ENCODE results near the gene GAREM1.
"Not testable (repeated sequence)": the region's sequence is repeated elsewhere in the genome, so short reads cannot be mapped to it uniquely, and the experiment has no call there.

GAREM1 gene

DNA sequence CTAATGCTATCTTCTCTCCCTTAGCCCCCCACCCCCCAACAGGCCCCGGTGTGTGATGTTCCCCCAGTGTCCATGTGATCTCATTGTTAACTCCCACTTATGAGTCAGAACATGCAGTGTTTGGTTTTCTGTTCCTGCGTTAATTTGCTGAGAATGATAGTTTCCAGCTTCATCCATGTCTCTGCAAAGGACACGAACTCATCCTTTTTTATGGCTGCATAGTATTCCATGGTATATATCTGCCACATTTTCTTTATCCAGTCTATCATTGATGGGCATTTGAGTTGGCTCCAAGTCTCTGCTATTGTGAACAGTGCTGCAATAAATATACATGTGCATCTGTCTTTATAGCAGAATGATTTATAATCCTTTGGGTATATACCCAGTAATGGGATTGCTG, 179.1 kb downstream of the GAREM1 start:
- not testable (repeated sequence) for DNase-seq (ENCODE audit: low read depth)

DNA sequence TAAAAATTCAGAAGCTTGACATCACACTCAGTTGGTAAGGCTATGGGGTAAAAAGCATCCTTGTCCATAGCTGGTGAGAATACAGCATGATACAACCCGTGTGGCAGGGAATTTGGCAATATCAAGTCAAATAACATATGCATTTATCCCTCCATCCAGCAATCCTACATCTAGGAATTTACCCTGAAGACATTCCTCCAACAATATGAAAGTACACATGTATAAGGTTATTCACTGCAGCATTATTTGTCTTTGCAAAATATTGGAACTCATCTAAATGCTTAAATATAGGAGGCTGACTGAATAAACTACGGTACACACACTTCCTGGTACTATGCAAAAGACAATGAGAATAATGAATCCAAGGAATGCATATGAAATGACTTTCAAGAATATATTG, 179.9 kb downstream of the GAREM1 start:
- no peak for DNase-seq (ENCODE audit: low read depth)

DNA sequence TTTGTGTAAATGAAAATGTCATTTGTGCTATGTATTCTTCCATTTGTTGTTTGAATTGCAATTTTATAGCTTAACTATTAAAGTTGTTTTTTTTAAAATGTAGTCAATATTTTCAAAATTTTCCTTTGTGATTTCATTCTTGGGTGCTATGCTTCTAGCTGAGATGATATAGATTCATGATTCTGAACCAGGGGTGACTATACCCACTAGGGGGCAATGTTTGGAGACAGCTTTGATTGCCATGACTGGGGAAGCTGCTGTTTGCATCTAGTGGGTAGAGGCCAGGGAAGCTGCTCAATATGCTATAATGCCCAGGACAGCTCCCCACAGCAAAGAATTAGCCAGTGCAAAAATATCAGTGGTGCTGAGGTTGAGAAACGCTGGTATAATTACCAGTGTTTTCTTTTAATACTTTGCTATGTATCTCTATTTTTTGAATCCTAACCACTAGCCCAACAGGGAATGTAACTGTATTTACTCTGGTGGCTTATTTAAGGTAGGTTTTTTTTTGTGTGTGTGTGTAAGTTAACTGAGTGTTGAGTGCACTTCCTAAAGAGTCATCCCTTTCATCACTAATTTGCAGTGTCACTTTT, 181.1 kb downstream of the GAREM1 start:
- no peak for DNase-seq (ENCODE audit: low read depth)

DNA sequence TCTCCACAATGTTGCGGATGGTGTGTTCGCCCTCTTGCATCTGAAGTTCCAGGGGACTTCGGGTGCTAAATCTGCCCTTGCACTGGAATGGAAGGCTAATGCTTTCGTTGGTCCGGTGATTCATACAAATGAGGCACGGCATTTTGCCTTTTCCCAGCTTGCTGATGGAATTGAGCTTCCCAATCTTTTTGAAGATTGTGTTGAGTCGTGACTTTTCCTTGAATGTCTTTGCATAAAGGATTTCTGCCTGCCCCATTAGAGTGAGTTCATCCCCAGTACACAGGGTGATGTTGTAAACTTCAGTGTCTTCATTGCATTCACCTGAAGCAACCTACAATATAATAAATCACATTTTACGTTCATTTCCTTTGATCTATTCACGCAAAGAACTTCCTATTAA, 182.8 kb downstream of the GAREM1 start:
- no peak for DNase-seq (ENCODE audit: low read depth)

DNA sequence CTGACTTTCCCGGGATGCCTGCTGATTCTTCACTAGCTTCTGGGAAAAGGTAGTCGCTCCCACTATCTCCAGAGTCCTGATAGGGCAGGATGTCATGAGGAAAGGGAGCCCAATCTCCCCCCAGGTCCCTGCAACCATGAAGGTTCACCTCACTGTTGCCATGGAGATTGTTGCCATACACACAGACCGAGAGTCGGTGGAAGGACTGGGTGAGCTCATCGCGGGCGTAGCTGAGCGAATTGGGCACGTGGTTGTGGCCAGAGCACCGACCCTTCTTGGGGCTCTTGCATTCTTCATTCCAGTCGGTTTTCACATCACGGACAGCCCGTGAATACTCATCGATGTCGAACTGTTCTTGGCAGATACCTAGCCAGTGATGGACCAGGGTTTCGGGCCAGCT, 183.4 kb downstream of the GAREM1 start:
- no peak for DNase-seq (ENCODE audit: low read depth)

DNA sequence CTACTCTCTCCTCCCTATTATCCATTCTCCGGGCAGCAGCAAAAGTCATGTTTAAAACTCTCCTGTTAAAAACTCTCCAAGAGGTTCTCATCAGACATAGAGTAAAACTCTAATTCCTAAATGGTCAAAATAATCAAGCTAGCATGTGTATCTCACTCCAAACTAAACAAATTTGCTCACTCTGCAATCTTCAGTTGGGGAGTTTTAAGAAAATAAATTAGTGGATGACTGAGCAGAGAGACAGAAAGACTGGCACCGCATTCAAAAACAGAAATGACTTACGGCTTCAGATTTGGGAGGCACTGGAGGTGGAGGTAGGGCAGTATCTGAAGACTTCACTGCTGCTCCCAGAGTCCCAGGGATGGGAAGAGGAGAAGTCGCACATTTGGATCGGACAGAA, 183.9 kb downstream of the GAREM1 start:
- no peak for DNase-seq (ENCODE audit: low read depth)

DNA sequence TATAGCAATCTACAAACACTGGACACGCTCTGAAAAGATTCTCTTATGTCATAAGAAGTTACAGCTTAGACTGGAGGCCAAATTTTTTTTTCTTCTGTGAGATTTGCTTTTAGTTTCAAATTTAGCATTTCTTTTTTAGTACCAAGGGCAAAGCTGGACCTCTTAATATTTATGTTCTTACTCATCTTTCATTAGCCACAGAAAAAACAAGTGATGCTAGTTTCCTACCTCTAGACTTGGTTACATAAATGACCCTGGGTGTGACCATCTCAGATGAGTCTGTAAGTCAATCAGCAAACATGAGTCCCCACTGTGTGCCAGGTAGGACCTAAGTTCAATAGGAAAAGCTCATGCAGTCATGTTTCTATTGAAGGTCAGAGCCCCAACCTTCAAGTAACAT, 186.4 kb downstream of the GAREM1 start:
- DNase-seq (ENCODE audit: low read depth), result no peak

DNA sequence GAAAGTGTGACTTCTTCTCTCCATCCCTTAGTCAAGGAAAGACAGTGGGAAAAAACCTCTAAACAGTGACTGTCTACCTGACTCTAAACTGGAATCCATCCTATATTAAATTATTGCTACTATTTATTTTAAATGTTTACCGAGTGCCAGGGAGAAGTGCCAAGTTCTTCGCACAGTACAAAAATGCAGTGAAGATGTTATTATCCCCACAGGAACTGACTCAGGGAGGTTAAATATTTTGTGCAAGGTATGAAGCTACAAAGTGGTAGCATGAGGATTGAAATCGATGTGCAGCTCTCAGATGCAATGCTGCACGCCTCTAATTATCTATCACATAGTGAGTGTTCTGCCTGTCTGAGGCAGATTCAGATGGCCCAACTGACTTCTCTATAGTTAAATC, 189.8 kb downstream of the GAREM1 start:
- no peak for DNase-seq (ENCODE audit: low read depth)

DNA sequence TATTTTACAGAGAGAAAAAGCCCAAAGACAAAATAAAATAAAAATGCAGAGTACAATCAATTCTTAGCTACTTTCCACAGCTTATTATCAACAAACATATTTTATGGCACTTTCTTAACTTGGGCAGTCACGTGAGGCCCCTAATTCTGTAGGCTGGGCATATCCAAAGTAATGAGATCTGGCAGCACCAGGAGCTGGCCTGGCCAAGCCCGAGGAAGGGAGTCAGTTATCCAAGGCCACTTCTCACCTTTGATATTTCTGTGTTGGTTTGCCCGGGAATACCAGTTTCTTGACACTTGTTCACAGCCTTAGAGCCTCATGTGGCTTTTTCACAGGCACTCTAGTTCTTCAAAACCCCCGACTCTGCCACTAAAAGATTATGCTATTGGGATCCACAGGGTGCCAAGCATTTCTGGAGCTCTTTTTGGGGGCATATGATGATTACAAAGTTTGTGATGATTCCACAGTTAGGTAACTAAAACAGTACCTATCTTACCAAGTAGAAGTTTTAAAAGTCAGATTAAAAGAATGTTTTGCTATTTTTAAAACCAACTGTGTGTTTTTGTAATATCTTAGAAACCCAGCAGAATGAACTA, 190.4 kb downstream of the GAREM1 start:
- no peak for DNase-seq (ENCODE audit: low read depth)

DNA sequence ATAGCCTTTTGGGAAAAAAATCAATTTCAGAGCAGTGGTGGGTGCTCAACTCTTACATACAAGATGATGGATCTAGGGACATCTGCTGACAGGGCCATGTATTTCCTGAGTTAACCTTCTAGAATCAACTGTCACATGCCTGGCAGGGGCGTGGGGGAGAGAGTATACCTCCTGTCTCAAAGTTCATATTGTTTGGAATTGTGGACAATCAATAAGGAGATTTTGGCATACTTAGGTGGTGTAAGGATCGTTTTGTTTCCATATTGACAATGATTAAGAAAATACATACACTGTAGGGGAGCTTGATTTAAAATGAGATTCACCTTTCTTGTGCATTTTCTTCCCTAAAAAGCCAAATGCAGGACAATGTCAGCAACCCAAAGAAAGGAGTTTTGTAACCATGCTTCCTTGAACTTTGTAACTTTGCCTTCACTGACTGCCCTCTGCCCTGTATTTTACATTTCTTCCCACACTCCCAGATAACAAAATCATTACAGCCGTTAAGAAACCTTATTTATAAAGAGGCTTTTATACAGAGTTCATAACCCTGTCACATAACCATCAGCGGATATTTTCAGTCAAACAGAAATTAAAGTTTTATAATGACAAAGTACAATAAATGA, 192.4 kb downstream of the GAREM1 start:
- DNase-seq (ENCODE audit: low read depth), result no peak

DNA sequence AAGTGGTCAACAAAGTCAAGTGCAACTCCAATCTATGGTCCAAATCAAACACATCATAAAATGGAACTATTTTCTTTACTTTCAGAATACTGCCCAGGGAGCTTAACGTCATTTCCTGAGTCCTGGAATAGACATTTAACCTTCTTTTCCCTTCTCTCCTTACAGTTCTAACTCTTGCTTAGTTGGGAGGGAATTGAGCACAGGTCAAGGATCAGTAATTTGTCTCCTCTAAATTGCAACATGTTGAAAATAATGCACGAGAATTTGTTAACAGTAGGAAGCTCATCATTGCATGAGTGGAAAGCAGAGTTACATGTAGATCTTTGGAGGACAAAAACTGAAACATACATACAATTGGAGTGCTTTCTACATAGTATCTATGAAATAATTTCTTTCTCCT, 193.1 kb downstream of the GAREM1 start:
- no peak for DNase-seq (ENCODE audit: low read depth)

DNA sequence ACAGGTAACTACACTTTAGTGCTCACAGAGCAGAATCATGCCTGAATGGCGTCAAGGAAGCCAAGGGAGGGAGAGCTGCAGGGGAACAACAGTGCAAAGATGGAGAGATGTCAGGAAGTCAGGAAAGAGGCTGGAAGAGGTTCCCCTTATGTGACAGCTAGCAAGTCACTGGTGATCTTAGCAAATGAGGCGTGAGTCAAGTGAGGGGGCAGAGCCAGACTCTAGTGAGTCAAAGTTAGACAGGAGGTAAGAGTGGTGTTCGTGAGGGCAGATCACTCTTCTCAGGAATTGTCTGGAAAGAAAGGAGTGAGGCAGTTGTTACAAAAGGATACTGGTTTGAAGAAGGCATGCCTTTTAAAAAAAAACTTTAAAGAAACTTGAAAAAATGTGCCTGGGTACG, 193.8 kb downstream of the GAREM1 start:
- DNase-seq (ENCODE audit: low read depth), result no peak

DNA sequence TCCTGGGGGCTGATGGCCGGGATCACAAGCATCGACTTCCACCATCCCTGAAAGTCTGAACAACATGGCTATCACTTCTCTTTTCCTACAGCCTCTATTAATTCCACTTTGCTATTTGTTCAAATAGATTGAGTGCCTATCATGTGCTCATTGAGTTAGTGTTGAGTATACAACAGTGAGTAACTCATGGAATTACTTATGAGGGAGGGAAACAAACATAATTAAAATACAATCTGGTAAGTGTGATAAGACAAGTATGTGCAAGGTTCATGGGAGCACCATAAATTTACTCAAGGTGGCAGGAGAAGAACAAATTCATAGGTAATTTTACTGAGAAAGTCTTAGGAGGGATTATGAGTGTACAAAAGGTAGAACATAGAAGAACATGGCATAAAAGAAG, 194.4 kb downstream of the GAREM1 start:
- no peak for DNase-seq (ENCODE audit: low read depth)

DNA sequence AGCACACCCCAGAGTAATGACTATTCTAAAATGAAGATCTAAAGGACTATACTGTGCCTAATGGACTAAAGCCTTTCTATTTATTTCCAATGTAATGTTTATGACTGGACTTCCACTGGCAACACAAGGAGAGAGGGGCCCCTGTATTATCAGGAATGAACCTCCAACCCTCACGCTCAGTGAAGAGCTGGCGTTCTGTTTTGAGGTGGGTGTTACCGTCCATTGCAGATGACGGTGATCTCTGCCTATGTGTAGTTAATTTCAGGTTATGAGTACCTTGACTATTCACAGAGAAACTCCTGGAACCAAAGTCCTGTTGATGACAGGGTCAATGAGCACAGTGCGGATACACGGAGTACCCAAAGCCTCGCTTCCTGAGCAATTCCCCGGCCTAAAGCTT, 195.5 kb downstream of the GAREM1 start:
- DNase-seq (ENCODE audit: low read depth), result no peak

DNA sequence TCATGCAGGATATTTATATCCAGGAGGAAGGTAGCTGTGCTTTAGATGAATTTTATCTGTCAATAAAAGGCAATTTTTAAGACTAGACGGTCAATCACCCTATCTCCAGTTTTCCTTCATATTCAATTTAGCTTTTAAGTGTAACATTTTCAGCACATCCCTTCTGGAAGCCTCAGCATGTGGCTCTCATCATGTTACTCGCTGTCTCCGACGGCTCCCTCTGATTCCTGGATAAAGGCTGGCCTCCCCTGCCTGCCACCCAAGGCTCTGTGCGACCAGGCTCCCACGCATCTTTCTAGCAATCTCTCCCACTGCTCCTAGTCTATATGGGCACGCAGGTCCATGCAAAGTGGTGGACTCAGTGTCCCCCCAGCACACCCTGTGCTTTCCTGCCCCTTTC, 196.4 kb downstream of the GAREM1 start:
- DNase-seq (ENCODE audit: low read depth), result no peak

DNA sequence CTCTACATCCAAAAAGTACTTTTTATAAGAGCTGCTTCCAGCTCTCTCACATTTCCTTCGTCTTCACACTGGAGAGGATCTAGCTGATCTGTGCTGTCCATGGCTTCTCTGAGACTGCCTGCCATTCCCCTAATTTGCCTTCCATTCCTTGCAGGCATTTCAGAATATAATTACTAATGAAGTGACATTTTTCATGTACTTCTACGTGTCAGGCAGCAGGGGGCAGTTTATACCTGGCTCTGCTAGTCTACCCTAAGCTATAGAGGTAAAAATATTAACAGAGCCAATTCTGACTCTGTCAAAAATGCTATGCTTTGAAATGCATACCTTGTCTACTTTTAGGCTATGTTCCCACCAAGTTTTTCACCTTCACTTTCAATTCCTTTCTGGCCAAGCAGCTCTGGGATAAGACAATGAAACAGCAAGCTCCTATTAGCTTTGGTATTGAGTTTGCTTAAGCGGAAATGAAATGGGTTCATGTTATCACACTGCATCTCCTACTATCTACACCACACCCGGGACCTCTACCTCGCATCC, 198.9 kb downstream of the GAREM1 start:
- DNase-seq (ENCODE audit: low read depth), result no peak

DNA sequence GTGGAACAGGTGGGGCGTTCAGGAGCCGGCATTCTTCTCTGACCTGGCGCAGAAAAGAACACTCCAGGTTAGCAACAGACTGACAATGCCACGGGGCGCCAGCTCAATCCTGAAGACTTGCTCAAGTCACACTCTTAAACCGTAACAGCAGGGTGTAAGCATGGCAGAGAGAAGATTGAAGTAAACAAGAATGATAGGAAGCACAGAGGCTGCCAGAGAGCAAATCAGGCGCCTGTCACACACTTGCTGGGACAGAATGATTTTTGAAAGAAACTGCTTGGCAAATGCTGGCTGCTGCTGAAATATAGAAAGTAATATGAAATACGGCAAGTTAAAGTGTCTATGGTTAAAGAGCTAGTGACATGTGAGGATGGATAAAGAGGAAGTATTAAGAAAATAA, 200.3 kb downstream of the GAREM1 start:
- no peak for DNase-seq (ENCODE audit: low read depth)

DNA sequence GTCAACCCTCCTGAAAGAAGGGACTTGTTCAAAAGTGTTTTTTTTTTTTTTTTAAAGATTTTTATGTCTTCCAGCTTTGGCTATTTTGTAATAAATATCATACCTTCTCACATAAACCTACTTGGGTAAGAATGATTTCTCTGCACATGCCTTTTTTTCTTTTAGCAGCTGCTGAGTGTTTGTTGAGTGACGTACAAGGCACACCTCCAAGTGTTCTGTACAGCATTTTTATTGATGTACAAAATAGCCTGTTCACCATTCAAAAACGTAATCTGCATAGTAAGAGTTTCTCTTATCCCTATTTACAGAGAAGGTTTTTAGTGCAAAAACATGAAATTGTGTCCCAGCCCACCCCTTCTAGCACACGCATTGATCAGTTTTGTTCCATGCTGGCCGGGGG, 203.2 kb downstream of the GAREM1 start:
- DNase-seq (ENCODE audit: low read depth), result no peak

DNA sequence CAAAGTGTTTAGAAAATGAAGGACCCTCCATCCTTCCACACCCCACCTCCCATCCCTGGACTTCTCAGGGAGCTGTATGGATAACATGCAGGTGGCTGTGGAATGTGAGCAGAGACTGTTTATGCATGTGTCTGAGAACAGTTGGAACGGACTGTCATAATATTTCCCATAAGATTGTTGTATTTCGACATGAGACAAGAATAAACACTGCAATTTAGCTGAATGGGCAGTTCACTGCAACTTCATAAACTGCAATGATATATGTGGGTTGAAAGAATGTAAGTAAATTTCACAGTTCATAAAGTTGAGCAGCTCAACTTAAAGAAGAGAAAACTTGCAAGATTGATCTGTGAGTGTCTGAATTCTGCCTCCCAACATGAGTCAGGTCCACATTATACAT, 206.3 kb downstream of the GAREM1 start:
- DNase-seq (ENCODE audit: low read depth), result no peak

DNA sequence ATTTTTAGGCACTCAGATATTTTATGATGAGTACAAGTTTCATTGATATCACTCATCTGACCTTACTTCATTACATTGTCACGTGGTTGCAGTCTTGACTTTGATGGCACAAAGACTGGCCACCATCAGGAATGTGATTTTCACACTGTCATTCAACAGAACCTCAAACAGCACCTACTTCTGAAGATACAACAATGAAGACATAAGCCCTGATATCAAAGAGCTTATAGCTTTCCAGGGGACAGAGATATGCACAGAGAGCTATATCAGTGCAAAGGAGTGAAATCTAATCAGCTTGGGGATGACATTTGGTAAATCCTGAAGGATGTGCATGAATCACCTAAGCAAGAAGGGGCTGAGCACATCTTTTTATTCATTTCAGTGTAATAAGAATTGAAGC, 208.6 kb downstream of the GAREM1 start:
- no peak for DNase-seq (ENCODE audit: low read depth)

DNA sequence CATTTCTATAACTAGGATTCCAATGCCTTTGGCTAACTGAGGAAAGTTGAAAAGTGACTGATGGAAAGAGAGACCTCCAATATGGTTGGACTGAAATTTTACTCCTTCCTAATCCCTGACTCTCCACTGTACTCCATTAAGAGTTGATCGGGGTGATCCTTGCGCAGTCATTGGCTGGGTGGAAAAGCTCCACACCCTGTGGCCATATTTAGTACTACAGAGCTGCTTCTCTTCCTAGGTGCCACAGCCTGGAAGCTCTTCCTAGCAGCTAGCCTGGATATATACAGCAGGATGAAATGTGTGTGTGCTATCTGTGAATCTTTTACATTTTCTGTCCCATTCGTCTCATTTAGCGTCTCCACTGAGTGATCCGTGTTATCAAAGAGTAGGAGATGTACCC, 209.7 kb downstream of the GAREM1 start:
- no peak for DNase-seq (ENCODE audit: low read depth)

DNA sequence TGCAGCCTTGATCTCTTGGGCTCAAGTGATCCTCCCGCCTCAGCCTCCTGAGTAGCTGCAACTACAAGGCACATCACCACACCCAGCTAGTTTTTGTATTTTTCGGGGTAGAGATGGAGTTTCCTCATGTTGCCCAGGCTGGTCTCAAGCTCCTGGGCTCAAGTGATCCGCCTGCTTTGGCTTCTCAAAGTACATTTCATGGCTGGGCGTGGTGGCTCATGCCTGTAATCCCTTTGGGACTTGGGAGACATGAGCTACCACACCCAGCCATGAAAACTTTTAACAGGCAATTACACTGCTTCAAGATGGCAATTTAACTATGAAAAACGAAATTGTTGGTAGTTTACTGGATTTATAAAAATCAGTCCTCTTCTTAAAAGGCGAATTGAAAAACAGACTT, 211.1 kb downstream of the GAREM1 start:
- no peak for DNase-seq (ENCODE audit: low read depth)

DNA sequence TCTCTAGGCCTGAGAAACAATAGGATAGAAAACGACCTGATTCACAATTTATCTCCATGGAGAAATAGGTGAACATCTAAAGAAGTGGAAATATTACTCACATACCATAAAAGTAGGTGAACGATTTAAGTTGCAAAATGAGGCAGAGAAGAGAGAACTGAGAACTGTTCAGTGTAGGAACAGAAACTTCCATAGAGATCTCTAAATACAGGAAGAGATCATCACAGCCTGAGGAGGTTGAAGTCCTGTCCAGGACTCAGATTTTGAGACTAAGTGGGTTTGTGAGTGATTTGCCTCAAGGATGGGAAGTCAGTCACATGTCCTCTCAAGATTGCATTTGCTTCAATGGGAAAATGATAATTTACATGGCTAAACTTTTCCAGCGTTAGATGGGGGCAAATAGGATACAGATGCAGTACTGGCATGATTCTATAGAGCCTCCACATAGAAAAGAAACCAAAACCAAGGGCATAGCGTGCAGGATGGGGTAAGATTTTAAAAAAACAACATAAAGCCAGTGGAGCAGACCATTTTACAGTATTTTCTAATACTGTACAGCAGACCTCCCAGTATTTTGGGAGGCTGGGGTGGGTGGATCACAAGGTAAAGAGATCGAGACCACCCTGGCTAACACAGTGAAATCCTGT, 212.0 kb downstream of the GAREM1 start:
- no peak for DNase-seq (ENCODE audit: low read depth)

All from activated T-cell treated with anti-CD3 and anti-CD28 coated beads for 48 hours (primary cell).